ENCODE measurements around the gene PRDM10.

GRCh38 chr11:129864811-129865210, 137.8 kb downstream of the PRDM10 start:
- TF ChIP-seq CTCF (conservative IDR thresholded peaks at IDR 0.05 in 1 of 2, IDR thresholded peaks at IDR 0.05 in 1 of 2; ENCODE audit: low read depth in 1 of 2, low read length in 2 of 2): no peak
- TF ChIP-seq EZH2 (IDR thresholded peaks at IDR 0.05; ENCODE audit: low read length, missing control alignments): no peak

All from fibroblast of lung (primary cell).